H1 (cell line): ENCODE data around the gene ZNF263. TPM values are rescaled to one million over a fixed set of nuclear protein-coding genes. Genes with fewer than 3 reads are reported as not detected.

Experiments
- CTCF ChIA-PET: fragments of 300-600 bp; sonication (Branson Sonifier 250); formaldehyde crosslinking; loops from one replicate; lab custom pipeline; 2021; ENCODE audit not compliant: partially characterized antibody; lab: Charles Lee
- POLR2A ChIA-PET: fragments of 300-600 bp; sonication (Branson Sonifier 250); formaldehyde crosslinking; loops from one replicate; lab custom pipeline; 2021; ENCODE audit warnings: inconsistent platforms; ENCODE audit not compliant: partially characterized antibody; lab: Charles Lee
- DNase-seq, 2 experiments: peaks; one replicate each; pipeline versions ENCODE4 v3.0.0 to v3.0.0-alpha.2; 2010 to 2022; ENCODE audit warnings: low spot score in 2 of 2, low read depth in 1 of 2, mixed read lengths in 1 of 2
- FAIRE-seq: peaks from 2 replicates; lab custom pipeline; 2011; peaks lifted over from hg19 to GRCh38; lab: Jason Lieb, UNC
- H2AFZ ChIP-seq: 2 replicates; pipeline ENCODE4 v1.8.1; 2012; ENCODE audit warnings: low read length, inconsistent platforms
- H2AK5ac ChIP-seq: 2 replicates; pipeline ENCODE4 v1.6.1; 2013; ENCODE audit warnings: low read depth, low read length
- H2BK120ac ChIP-seq: replicated peaks from 2 replicates; pipeline ENCODE3; 2013; ENCODE audit warnings: low read depth, low read length, inconsistent platforms
- H2BK12ac ChIP-seq: 2 replicates; pipeline ENCODE4 v1.6.1; 2013; ENCODE audit warnings: low read depth, low read length
- H2BK15ac ChIP-seq: 2 replicates; pipeline ENCODE4 v1.6.1; 2013; ENCODE audit warnings: low read length
- H2BK20ac ChIP-seq: 2 replicates; pipeline ENCODE4 v1.6.1; 2013; ENCODE audit warnings: low read length
- H2BK5ac ChIP-seq: 2 replicates; pipeline ENCODE4 v1.6.1; 2013; ENCODE audit warnings: low read depth, low read length
- H3K14ac ChIP-seq: 2 replicates; pipeline ENCODE4 v1.6.1; 2013; ENCODE audit warnings: inconsistent platforms; ENCODE audit not compliant: insufficient read length
- H3K18ac ChIP-seq: 2 replicates; pipeline ENCODE4 v1.6.1; 2013; ENCODE audit warnings: low read length; ENCODE audit errors: extremely low read depth
- H3K23ac ChIP-seq: 2 replicates; pipeline ENCODE4 v1.6.1; 2013; ENCODE audit warnings: inconsistent platforms; ENCODE audit not compliant: insufficient read length
- H3K23me2 ChIP-seq: 2 replicates; pipeline ENCODE4 v1.6.1; 2013; ENCODE audit warnings: low read depth, low read length
- H3K27ac ChIP-seq: 2 replicates; pipeline ENCODE4 v1.6.1; 2011; ENCODE audit warnings: low read depth, low read length, inconsistent platforms
- H3K27me3 ChIP-seq, 4 experiments: replicated peaks in 1 of 4; 1 replicate in 1 of 4; 2 replicates in 3 of 4; pipeline versions ENCODE4 v1.6.1 to v1.8.1; 2011 to 2013; ENCODE audit warnings: low read length in 3 of 4, mild to moderate bottlenecking in 3 of 4, inconsistent platforms in 2 of 4, mixed read lengths in 2 of 4, moderate library complexity in 1 of 4; ENCODE audit not compliant: control insufficient read depth in 3 of 4, insufficient read depth in 3 of 4; ENCODE audit errors: extremely low read depth in 1 of 4
- H3K36me3 ChIP-seq, 4 experiments: 2 replicates each; pipeline versions ENCODE4 v1.6.1 to v1.8.1; 2011 to 2013; ENCODE audit warnings: mild to moderate bottlenecking in 4 of 4, low read length in 3 of 4, moderate library complexity in 2 of 4, control low read depth in 1 of 4, inconsistent platforms in 1 of 4; ENCODE audit not compliant: insufficient read depth in 4 of 4, control insufficient read depth in 2 of 4
- H3K4ac ChIP-seq: replicated peaks from 2 replicates; pipeline ENCODE3; 2013; ENCODE audit warnings: low read length, low read depth, mixed read lengths, inconsistent platforms; ENCODE audit not compliant: insufficient read length
- H3K4me1 ChIP-seq, 4 experiments: replicated peaks in 1 of 4; 1 replicate in 1 of 4; 2 replicates in 3 of 4; pipeline versions ENCODE4 v1.6.1 to v1.8.1; 2011 to 2013; ENCODE audit warnings: low read length in 3 of 4, inconsistent platforms in 2 of 4, mixed read lengths in 1 of 4; ENCODE audit not compliant: insufficient read depth in 4 of 4, control insufficient read depth in 3 of 4
- H3K4me2 ChIP-seq, 2 experiments: 2 replicates each; pipeline versions ENCODE4 v1.6.1 to v1.8.1; 2011 to 2013; ENCODE audit warnings: low read depth in 2 of 2, low read length in 2 of 2, control low read depth in 1 of 2, inconsistent platforms in 1 of 2, mild to moderate bottlenecking in 1 of 2; ENCODE audit not compliant: insufficient read depth in 1 of 2
- H3K4me3 ChIP-seq, 4 experiments: fragments of 200-600, 300-600 bp in 1 of 4; sonication (generic), shearing (Covaris generic), sonication (Bioruptor Twin) in 1 of 4; 2 replicates each; pipeline versions ENCODE4 v1.5.1 to v1.8.1; 2011 to 2016; ENCODE audit warnings: low read length in 4 of 4, low read depth in 3 of 4, control low read depth in 2 of 4, inconsistent platforms in 2 of 4, mild to moderate bottlenecking in 2 of 4, mixed read lengths in 1 of 4, moderate library complexity in 1 of 4; ENCODE audit not compliant: insufficient read depth in 2 of 4; ENCODE audit errors: extremely low read depth in 1 of 4
- H3K56ac ChIP-seq: replicated peaks from 2 replicates; pipeline ENCODE3; 2013; ENCODE audit warnings: low read depth, mild to moderate bottlenecking, mixed read lengths, low read length, inconsistent platforms; ENCODE audit not compliant: insufficient read length
- H3K79me1 ChIP-seq: 2 replicates; pipeline ENCODE4 v1.6.1; 2013; ENCODE audit warnings: low read depth, low read length, control low read depth
- H3K79me2 ChIP-seq, 2 experiments: 2 replicates each; pipeline versions ENCODE4 v1.6.1 to v1.8.1; 2012 to 2013; ENCODE audit warnings: low read length in 2 of 2, mild to moderate bottlenecking in 2 of 2, inconsistent platforms in 1 of 2; ENCODE audit not compliant: insufficient read depth in 2 of 2, control insufficient read depth in 1 of 2
- H3K9ac ChIP-seq, 4 experiments: replicated peaks in 1 of 4; 1 replicate in 1 of 4; 2 replicates in 3 of 4; pipeline versions ENCODE4 v1.6.1 to v1.8.1; 2011 to 2013; ENCODE audit warnings: low read depth in 3 of 4, low read length in 3 of 4, control low read depth in 2 of 4, mild to moderate bottlenecking in 2 of 4, moderate library complexity in 2 of 4, inconsistent platforms in 1 of 4; ENCODE audit errors: extremely low read depth in 1 of 4
- H3K9me3 ChIP-seq, 2 experiments: 2 replicates each; pipeline versions ENCODE4 v1.6.1 to v1.8.1; 2012 to 2013; ENCODE audit warnings: mild to moderate bottlenecking in 2 of 2, moderate library complexity in 2 of 2, control low read depth in 1 of 2, inconsistent platforms in 1 of 2, low read depth in 1 of 2, low read length in 1 of 2, mixed read lengths in 1 of 2; ENCODE audit not compliant: insufficient read depth in 2 of 2
- H4K20me1 ChIP-seq, 2 experiments: replicated peaks in 1 of 2; 2 replicates each; pipeline versions ENCODE3 to v1.8.1; 2011 to 2013; ENCODE audit warnings: inconsistent platforms in 2 of 2, low read length in 2 of 2, mild to moderate bottlenecking in 1 of 2; ENCODE audit not compliant: insufficient read depth in 2 of 2, control insufficient read depth in 1 of 2
- H4K5ac ChIP-seq: 2 replicates; pipeline ENCODE4 v1.6.1; 2013; ENCODE audit warnings: low read length, low read depth, mixed read lengths, inconsistent platforms; ENCODE audit not compliant: insufficient read length
- H4K8ac ChIP-seq: 2 replicates; pipeline ENCODE4 v1.8.0; 2013; ENCODE audit warnings: mild to moderate bottlenecking, moderate library complexity, low read length, inconsistent platforms; ENCODE audit not compliant: insufficient read depth; ENCODE audit errors: extremely low read depth
- H4K91ac ChIP-seq: replicated peaks from 2 replicates; pipeline ENCODE3; 2013; ENCODE audit warnings: low read length, mixed read lengths, inconsistent platforms; ENCODE audit not compliant: insufficient read length
- ATF2 ChIP-seq: IDR thresholded peaks from 2 replicates; pipeline ENCODE4 v1.6.1; 2012; ENCODE audit warnings: low read length, inconsistent platforms
- CBX5 ChIP-seq: fragments of 300-800, 300-1000 bp; sonication (generic); IDR thresholded peaks from 2 replicates; pipeline ENCODE4 v1.7.1; 2016; ENCODE audit warnings: antibody characterized with exemption, low read length, low read depth
- CEBPB ChIP-seq: IDR thresholded peaks from 2 replicates; pipeline ENCODE4 v1.6.1; 2012; ENCODE audit warnings: low read depth, low read length
- CREB1 ChIP-seq: IDR thresholded peaks from 2 replicates; pipeline ENCODE4 v1.6.1; 2012; ENCODE audit warnings: inconsistent platforms
- CTBP2 ChIP-seq: IDR thresholded peaks from 2 replicates; pipeline ENCODE4 v1.7.0; 2011; ENCODE audit warnings: borderline replicate concordance, mild to moderate bottlenecking, moderate library complexity, mixed read lengths, low read length; ENCODE audit not compliant: insufficient read depth, insufficient read length
- FOSL1 ChIP-seq: IDR thresholded peaks from 2 replicates; pipeline ENCODE4 v1.6.1; 2011; ENCODE audit warnings: mild to moderate bottlenecking, low read depth, low read length, moderate library complexity; ENCODE audit not compliant: insufficient read depth
- JUN ChIP-seq: IDR thresholded peaks from 2 replicates; pipeline ENCODE4 v1.6.1; 2011; ENCODE audit warnings: low read depth, mild to moderate bottlenecking, improper control_type of control experiment, low read length
- NANOG ChIP-seq: IDR thresholded peaks from 2 replicates; pipeline ENCODE4 v1.6.1; 2011; ENCODE audit warnings: low read length, low read depth, mild to moderate bottlenecking, inconsistent platforms; ENCODE audit not compliant: insufficient read depth, poor library complexity, severe bottlenecking
- NRF1 ChIP-seq: IDR thresholded peaks from 2 replicates; pipeline ENCODE4 v1.6.1; 2011; ENCODE audit warnings: mild to moderate bottlenecking, low read depth, low read length, improper control_type of control experiment
- SIRT6 ChIP-seq: IDR thresholded peaks from one replicate; pipeline ENCODE4 v1.7.1; 2012; ENCODE audit warnings: low read length, inconsistent platforms
- SP4 ChIP-seq: IDR thresholded peaks from 2 replicates; pipeline ENCODE4 v1.6.1; 2012; ENCODE audit warnings: low read length, inconsistent platforms
- SRF ChIP-seq: IDR thresholded peaks from 2 replicates; pipeline ENCODE4 v1.6.1; 2011; ENCODE audit warnings: mild to moderate bottlenecking, low read depth, low read length, moderate library complexity
- TCF12 ChIP-seq: IDR thresholded peaks from 2 replicates; pipeline ENCODE4 v1.6.1; 2011; ENCODE audit warnings: low read depth, mild to moderate bottlenecking, low read length
- WGBS, 2 experiments: shearing (Covaris generic) in 1 of 2; methylation state at CpG; one replicate each; pipeline versions ENCODE4 v1.1.6 to v1.1.7; 2013 to 2015; ENCODE audit warnings: low lambda C conversion rate in 2 of 2, mixed read lengths in 2 of 2, inconsistent platforms in 1 of 2, low coverage in 1 of 2, missing lambda C conversion rate in 1 of 2; ENCODE audit not compliant: insufficient replicate concordance in 2 of 2, insufficient coverage in 1 of 2, insufficient read length in 1 of 2; ENCODE audit errors: extremely low coverage in 1 of 2, missing lambda C conversion rate in 1 of 2; 5-methylcytosine and 5-hydroxymethylcytosine counted together
- polyA plus RNA-seq, 7 experiments: library from polyadenylated mRNA; depleted of rRNA in 3 of 7; stranded (reverse) in 5 of 7; unstranded in 2 of 7; fragments of >200 nt in 5 of 7; fragments of 200-250 nt in 2 of 7; gene quantifications; 1 replicate in 5 of 7; 2 replicates in 1 of 7; 4 replicates in 1 of 7; pipeline versions ENCODE4 v1.2.1 to v1.2.3, GENCODE V29; 2011 to 2013; ENCODE audit warnings: missing spikeins in 2 of 7, mixed read lengths in 2 of 7
- total RNA-seq: library from RNA; stranded (reverse); fragmentation: NEBNext Ultra II Directional; extraction: Animal tissue kit (Norgen Biotek cat#: 25700); gene quantifications from 2 replicates; pipeline ENCODE4 v1.2.1, GENCODE V29; 2021

ZNF263 gene
- total and polyA plus RNA-seq, 2 of the 8 experiments (the other 6 are each of a cell fraction or from before 2014, with no cell fraction given), result 9.2 to 26.7 TPM

- FAIRE-seq (no peak), DNase-seq (no peak)
- Histone ChIP-seq H3K27ac (no peak overlapping the region), H2BK15ac (no peak overlapping the region), H3K23me2 (no peaks in the 10 kb centered on the region), H3K79me2 (no peaks in the 10 kb centered on the region), H3K56ac (no peak overlapping the region), H3K18ac (no peak overlapping the region), H2AFZ (0 out of 2 replicates have a peak overlapping the region, but pooled peaks have one; percentile 35), H3K9me3 (peaks cover 0 to 3% of the 10 kb centered on the region in 2 experiments; a peak in 1 of 4 replicates), H3K4me3 (no peak overlapping the region), H2BK5ac (no peak overlapping the region), H3K9ac (no peak overlapping the region), H3K79me1 (no peaks in the 10 kb centered on the region), H4K8ac (no peak overlapping the region), H3K4me2 (no peak overlapping the region), H3K4ac (no peak overlapping the region), H4K5ac (no peak overlapping the region), H3K36me3 (no peaks in the 10 kb centered on the region), H3K23ac (no peak overlapping the region), H2AK5ac (no peak overlapping the region), H4K20me1 (no peaks in the 10 kb centered on the region), H3K4me1 (no peaks in the 10 kb centered on the region), H2BK12ac (no peak overlapping the region), H2BK20ac (no peak overlapping the region), H3K14ac (no peak overlapping the region), H4K91ac (no peak overlapping the region), H2BK120ac (no peak overlapping the region), H3K27me3 (no peaks in the 10 kb centered on the region; a peak in 1 of 7 replicates)
- ChIA-PET POLR2A (interaction anchor here (1.0 to 1.3 kb wide), 3 partner anchors 8 to 35 kb away, joined by 3 read pairs; no protein-coding TSS in a partner anchor), CTCF (no interaction called here)
- no peak for TF ChIP-seq CBX5
- TF ChIP-seq NANOG, result no peak
- TF ChIP-seq JUN, result no peak
- TF ChIP-seq SP4, result no peak
- TF ChIP-seq CTBP2, result no peak
- no peak for TF ChIP-seq ATF2
- no peak for TF ChIP-seq CEBPB
- no peak for TF ChIP-seq NRF1
- no peak for TF ChIP-seq CREB1
- TF ChIP-seq FOSL1, result no peak
- no peak for TF ChIP-seq SIRT6
- no peak for TF ChIP-seq SRF
- TF ChIP-seq TCF12, result no peak
- WGBS, 2 experiments, result 73% methylated on average over 4 of the region's 4 CpGs; no CpG with 5 or more reads in 1 of the 2 experiments
These were observed 8.8 kb upstream of the ZNF263 start for GRCh38 chr16:3274490-3274889.
